Measurements from ENCODE around the gene ATG2B.

DNA sequence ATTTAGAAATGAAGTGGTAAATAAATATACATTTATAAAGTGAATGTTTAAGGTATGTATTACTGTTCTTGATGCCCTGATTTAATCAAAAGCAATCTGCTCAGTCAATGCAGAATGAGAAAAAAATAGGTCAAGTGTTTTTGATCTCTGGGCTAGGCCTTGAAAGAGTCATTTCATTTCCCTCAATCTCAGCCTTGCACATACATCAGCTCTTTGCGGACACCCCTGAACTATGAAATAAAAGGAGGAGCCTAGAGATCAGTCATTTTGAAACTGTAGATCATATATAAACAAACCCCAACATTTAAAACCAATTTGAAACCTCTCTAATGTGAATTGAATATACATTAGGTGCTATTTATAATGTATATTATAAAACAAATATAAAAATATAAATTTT is 42.5 kb downstream of the ATG2B start:
- TF ChIP-seq, protein P1, sequence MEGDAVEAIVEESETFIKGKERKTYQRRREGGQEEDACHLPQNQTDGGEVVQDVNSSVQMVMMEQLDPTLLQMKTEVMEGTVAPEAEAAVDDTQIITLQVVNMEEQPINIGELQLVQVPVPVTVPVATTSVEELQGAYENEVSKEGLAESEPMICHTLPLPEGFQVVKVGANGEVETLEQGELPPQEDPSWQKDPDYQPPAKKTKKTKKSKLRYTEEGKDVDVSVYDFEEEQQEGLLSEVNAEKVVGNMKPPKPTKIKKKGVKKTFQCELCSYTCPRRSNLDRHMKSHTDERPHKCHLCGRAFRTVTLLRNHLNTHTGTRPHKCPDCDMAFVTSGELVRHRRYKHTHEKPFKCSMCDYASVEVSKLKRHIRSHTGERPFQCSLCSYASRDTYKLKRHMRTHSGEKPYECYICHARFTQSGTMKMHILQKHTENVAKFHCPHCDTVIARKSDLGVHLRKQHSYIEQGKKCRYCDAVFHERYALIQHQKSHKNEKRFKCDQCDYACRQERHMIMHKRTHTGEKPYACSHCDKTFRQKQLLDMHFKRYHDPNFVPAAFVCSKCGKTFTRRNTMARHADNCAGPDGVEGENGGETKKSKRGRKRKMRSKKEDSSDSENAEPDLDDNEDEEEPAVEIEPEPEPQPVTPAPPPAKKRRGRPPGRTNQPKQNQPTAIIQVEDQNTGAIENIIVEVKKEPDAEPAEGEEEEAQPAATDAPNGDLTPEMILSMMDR (IDR thresholded peaks at IDR 0.05) = no peak
- TF ChIP-seq EZH2 (IDR thresholded peaks at IDR 0.05) = no peak

Data from neural progenitor cell (in vitro differentiated cells).